ENCODE data around the gene HOXA7. TPM values are rescaled to one million over a fixed set of nuclear protein-coding genes. Genes with fewer than 3 reads are reported as not detected.

The HOXA7 gene
- total and polyA plus RNA-seq, 2 of the 8 experiments (the other 6 are each of a cell fraction or from before 2014, with no cell fraction given), result 0.03 TPM; not detected in 1

GRCh38 chr7:27144781-27145164, 11.7 kb downstream of the HOXA7 start:
- H4K8ac ChIP-seq (ENCODE audit: extremely low read depth, insufficient read depth, low read length), result peak overlapping the region; percentile 9; the same call in 1 of the 2 replicates
- no peak for TF ChIP-seq EZH2 (IDR thresholded peaks at IDR 0.05; ENCODE audit: low read depth, low read length, severe bottlenecking)
- TF ChIP-seq CBX5 (IDR thresholded peaks at IDR 0.05; ENCODE audit: low read depth, low read length), result no peak
- no peak for TF ChIP-seq NRF1 (IDR thresholded peaks at IDR 0.05; ENCODE audit: low read depth, low read length)
- no peak for TF ChIP-seq FOSL1 (IDR thresholded peaks at IDR 0.05; ENCODE audit: insufficient read depth, low read depth, low read length)
- TF ChIP-seq SUZ12 (IDR thresholded peaks at IDR 0.05; ENCODE audit: low read length), result no peak; the same call in 1 of the 2 replicates
- TF ChIP-seq BRCA1 (IDR thresholded peaks at IDR 0.05; ENCODE audit: low read depth, low read length), result no peak
- TF ChIP-seq RNF2 (IDR thresholded peaks at IDR 0.05; ENCODE audit: borderline replicate concordance, low read depth, low read length, missing control alignments, poor library complexity, severe bottlenecking), result no peak
- no peak for TF ChIP-seq SP4 (IDR thresholded peaks at IDR 0.05; ENCODE audit: low read length)
- TF ChIP-seq CEBPB (IDR thresholded peaks at IDR 0.05; ENCODE audit: low read depth, low read length), result no peak
- TF ChIP-seq SP1 (IDR thresholded peaks at IDR 0.05; ENCODE audit: low read depth, low read length), result no peak
- no peak for TF ChIP-seq KDM5A (IDR thresholded peaks at IDR 0.05; ENCODE audit: low read length)
- no peak for TF ChIP-seq SIRT6 (IDR thresholded peaks at IDR 0.05; ENCODE audit: low read length)
- H4K5ac ChIP-seq (ENCODE audit: insufficient read length, low read depth, low read length), result no peak overlapping the region
- H3K23ac ChIP-seq (ENCODE audit: insufficient read length), result no peak overlapping the region
- H2BK20ac ChIP-seq (ENCODE audit: low read length), result no peak overlapping the region
- H3K4me1 ChIP-seq (replicated peaks in 1 of 4; ENCODE audit: control insufficient read depth in 3 of 4, insufficient read depth in 4 of 4, low read length in 3 of 4), result peaks cover 0 to 9% (median 5%) of the 10 kb centered on the region in 4 experiments; a peak in 5 of 7 replicates
- no peak overlapping the region for H3K27ac ChIP-seq (ENCODE audit: low read depth, low read length)
- H2BK15ac ChIP-seq (ENCODE audit: low read length), result no peak overlapping the region
- ChIA-PET POLR2A (ENCODE audit: partially characterized antibody) (no interaction called here), CTCF (ENCODE audit: partially characterized antibody) (interaction anchor here (0.7 to 12.5 kb wide), 26 partner anchors 9 to 1247 kb away, joined by 3 to 123 read pairs (median 12); partner anchors contain the start of genes HOXA1, HOXA10, HOXA3 and HOXA4)
- H2BK120ac ChIP-seq (replicated peaks; ENCODE audit: low read depth, low read length), result no peak overlapping the region
- FAIRE-seq (no peak), DNase-seq (ENCODE audit: low read depth in 1 of 2, low spot score in 2 of 2) (peak in 1 of 2 experiments; percentile 56)
- no peak overlapping the region for H2BK5ac ChIP-seq (ENCODE audit: low read depth, low read length)
- peaks cover 96 to 100% (median 99%) of the 10 kb centered on the region in 4 experiments for H3K27me3 ChIP-seq (replicated peaks in 1 of 4; ENCODE audit: control insufficient read depth in 3 of 4, extremely low read depth in 1 of 4, insufficient read depth in 3 of 4, low read length in 3 of 4)
- peaks cover 26 to 31% of the 10 kb centered on the region in 2 experiments for H4K20me1 ChIP-seq (replicated peaks in 1 of 2; ENCODE audit: control insufficient read depth in 1 of 2, insufficient read depth in 2 of 2, low read length in 2 of 2)
- H3K4me2 ChIP-seq (ENCODE audit: insufficient read depth in 1 of 2, low read depth in 2 of 2, low read length in 2 of 2), result no peak overlapping the region
- H2AFZ ChIP-seq (ENCODE audit: low read length), result no peak overlapping the region
- H2BK12ac ChIP-seq (ENCODE audit: low read depth, low read length), result no peak overlapping the region
- peaks cover 0 to 6% (median 0%) of the 10 kb centered on the region in 4 experiments; a peak in 1 of 8 replicates for H3K36me3 ChIP-seq (ENCODE audit: control insufficient read depth in 2 of 4, insufficient read depth in 4 of 4, low read length in 3 of 4)
- H3K4ac ChIP-seq (replicated peaks; ENCODE audit: insufficient read length, low read depth, low read length), result no peak overlapping the region
- no peak overlapping the region for H3K14ac ChIP-seq (ENCODE audit: insufficient read length)
- H3K9me3 ChIP-seq (ENCODE audit: insufficient read depth in 2 of 2, low read depth in 1 of 2, low read length in 1 of 2), result peaks cover 0 to 3% of the 10 kb centered on the region in 2 experiments; a peak in 1 of 4 replicates
- no peak overlapping the region for H3K9ac ChIP-seq (replicated peaks in 1 of 4; ENCODE audit: extremely low read depth in 1 of 4, low read depth in 3 of 4, low read length in 3 of 4)
- 17% methylated on average over 30 of the region's 31 CpGs; no CpG with 5 or more reads in 1 of the 2 experiments for WGBS, 2 experiments (ENCODE audit: extremely low coverage in 1 of 2, insufficient coverage in 1 of 2, insufficient read length in 1 of 2, insufficient replicate concordance in 2 of 2, low coverage in 1 of 2, low lambda C conversion rate in 2 of 2, missing lambda C conversion rate in 1 of 2)
- no peak overlapping the region for H3K4me3 ChIP-seq (ENCODE audit: extremely low read depth in 1 of 4, insufficient read depth in 2 of 4, low read depth in 3 of 4, low read length in 4 of 4)
- H3K23me2 ChIP-seq (ENCODE audit: low read depth, low read length), result peaks cover 9% of the 10 kb centered on the region
- no peak overlapping the region for H3K56ac ChIP-seq (replicated peaks; ENCODE audit: insufficient read length, low read depth, low read length)
- H3K79me2 ChIP-seq (ENCODE audit: control insufficient read depth in 1 of 2, insufficient read depth in 2 of 2, low read length in 2 of 2), result no peaks in the 10 kb centered on the region
- H3K79me1 ChIP-seq (ENCODE audit: low read depth, low read length), result no peaks in the 10 kb centered on the region
- H3K18ac ChIP-seq (ENCODE audit: extremely low read depth, low read length), result no peak overlapping the region
- no peak overlapping the region for H2AK5ac ChIP-seq (ENCODE audit: low read depth, low read length)
- no peak overlapping the region for H4K91ac ChIP-seq (replicated peaks; ENCODE audit: insufficient read length, low read length)

Measured in H1 (cell line).